ENCODE results near the gene THEMIS. TPM values are rescaled to one million over a fixed set of nuclear protein-coding genes. Genes with fewer than 3 reads are reported as not detected.

THEMIS gene
- total RNA-seq, 1 donor from 2014 or later: under 0.01 TPM

DNA sequence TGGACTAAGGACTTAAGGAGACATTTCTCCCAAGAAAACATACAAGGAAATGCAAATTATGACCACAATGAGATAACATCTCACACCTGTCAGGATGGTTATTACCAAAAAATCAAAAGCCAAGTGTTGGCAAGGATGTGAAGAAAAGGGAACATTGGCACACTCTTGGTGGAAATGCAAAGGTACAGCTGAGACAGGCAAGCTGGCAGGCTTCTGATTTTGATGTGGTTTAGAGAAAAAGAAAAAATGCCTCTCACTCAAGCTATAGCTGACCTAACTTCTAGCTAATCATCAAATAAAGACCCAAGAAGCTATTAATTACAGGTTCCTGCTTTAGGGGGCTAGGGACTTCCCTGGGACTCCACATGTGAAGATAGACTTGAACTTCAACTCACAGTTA lies 139.8 kb downstream of the THEMIS start:
- Histone ChIP-seq H3K4me3 (ENCODE audit: low read length in 3 of 3) (no peak overlapping the region), H3K9me3 (ENCODE audit: control insufficient read depth in 3 of 3, low read length in 3 of 3) (no peaks in the 10 kb centered on the region), H3K9ac (ENCODE audit: low read depth in 1 of 3, low read length in 3 of 3) (no peak overlapping the region), H3K27me3 (ENCODE audit: control insufficient read depth in 3 of 3, insufficient read depth in 3 of 3, low read length in 3 of 3) (no peaks in the 10 kb centered on the region), H3K4me1 (ENCODE audit: control insufficient read depth in 3 of 3, insufficient read depth in 3 of 3, low read length in 3 of 3) (no peaks in the 10 kb centered on the region), H3K36me3 (ENCODE audit: control insufficient read depth in 3 of 3, insufficient read depth in 3 of 3, low read length in 3 of 3) (no peaks in the 10 kb centered on the region), H3K27ac (ENCODE audit: low read depth, low read length) (no peak overlapping the region)

DNA sequence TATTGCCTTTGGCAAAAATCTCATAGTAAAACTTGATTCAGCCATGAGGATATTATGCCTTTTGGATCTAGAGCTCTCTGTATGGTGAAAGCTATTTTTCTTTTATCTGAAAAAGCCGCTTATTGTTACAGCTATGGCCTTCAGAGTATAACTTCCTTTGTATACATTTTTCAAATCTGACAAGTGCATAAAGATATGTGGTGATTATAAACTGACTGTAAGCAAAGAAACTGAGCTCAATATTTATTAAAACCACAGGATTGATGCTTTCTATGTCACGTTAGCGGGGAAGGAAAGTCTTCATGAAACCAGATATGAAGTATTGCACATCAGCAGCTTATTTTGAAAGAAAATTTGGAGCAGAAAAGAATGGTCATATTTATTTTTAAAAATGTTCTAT lies 151.8 kb downstream of the THEMIS start:
- Histone ChIP-seq H3K4me1 (ENCODE audit: control insufficient read depth in 3 of 3, insufficient read depth in 3 of 3, low read length in 3 of 3) (no peaks in the 10 kb centered on the region), H3K36me3 (ENCODE audit: control insufficient read depth in 3 of 3, insufficient read depth in 3 of 3, low read length in 3 of 3) (no peaks in the 10 kb centered on the region), H3K9ac (ENCODE audit: low read depth in 1 of 3, low read length in 3 of 3) (no peak overlapping the region), H3K27me3 (ENCODE audit: control insufficient read depth in 3 of 3, insufficient read depth in 3 of 3, low read length in 3 of 3) (no peaks in the 10 kb centered on the region), H3K27ac (ENCODE audit: low read depth, low read length) (no peak overlapping the region), H3K4me3 (ENCODE audit: low read length in 3 of 3) (no peak overlapping the region), H3K9me3 (ENCODE audit: control insufficient read depth in 3 of 3, low read length in 3 of 3) (no peaks in the 10 kb centered on the region)

DNA sequence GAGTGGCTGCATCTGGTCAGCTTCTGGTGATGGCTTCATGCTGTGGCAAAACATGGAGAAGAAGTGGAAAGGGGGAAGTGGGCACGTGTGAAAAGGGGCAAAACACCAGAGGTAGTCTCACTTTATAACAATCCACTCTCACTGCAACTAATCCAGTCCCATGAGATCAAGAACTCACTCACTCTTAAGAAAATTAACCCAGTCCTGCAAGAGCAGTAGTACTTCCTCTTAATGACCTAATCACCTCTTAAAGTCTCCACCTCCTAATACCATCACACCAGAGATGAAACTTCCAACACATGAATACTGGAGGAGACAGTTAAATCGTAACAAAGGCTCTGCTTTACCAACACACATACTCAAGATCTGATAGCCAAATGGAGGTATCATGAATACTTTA lies 152.6 kb downstream of the THEMIS start:
- Histone ChIP-seq H3K9me3 (ENCODE audit: control insufficient read depth in 3 of 3, low read length in 3 of 3) (no peaks in the 10 kb centered on the region), H3K36me3 (ENCODE audit: control insufficient read depth in 3 of 3, insufficient read depth in 3 of 3, low read length in 3 of 3) (no peaks in the 10 kb centered on the region), H3K9ac (ENCODE audit: low read depth in 1 of 3, low read length in 3 of 3) (no peak overlapping the region)

DNA sequence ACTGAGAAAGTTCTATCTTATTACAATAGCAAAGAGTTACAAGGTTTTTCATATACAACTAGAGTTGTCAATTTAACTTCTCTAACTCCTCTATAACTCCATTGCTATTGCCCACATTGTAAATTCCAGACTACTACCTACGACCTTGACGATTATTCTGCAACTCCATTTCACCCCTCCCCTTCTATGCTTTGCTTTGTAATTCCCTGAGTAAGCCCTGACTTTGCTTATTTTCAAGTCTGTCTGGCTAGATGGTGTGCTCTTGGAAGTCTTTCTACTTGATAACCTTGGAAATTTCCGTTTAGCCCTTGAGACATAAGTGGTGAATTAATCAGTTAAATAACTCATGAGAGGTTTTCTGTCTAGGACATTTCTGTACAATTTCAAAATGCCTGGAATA lies 162.4 kb downstream of the THEMIS start:
- no peak overlapping the region for H3K9ac ChIP-seq (ENCODE audit: low read depth in 1 of 3, low read length in 3 of 3)
- no peaks in the 10 kb centered on the region for H3K27me3 ChIP-seq (ENCODE audit: control insufficient read depth in 3 of 3, insufficient read depth in 3 of 3, low read length in 3 of 3)
- no peaks in the 10 kb centered on the region for H3K4me1 ChIP-seq (ENCODE audit: control insufficient read depth in 3 of 3, insufficient read depth in 3 of 3, low read length in 3 of 3)
- no peaks in the 10 kb centered on the region for H3K36me3 ChIP-seq (ENCODE audit: control insufficient read depth in 3 of 3, insufficient read depth in 3 of 3, low read length in 3 of 3)
- no peaks in the 10 kb centered on the region for H3K9me3 ChIP-seq (ENCODE audit: control insufficient read depth in 3 of 3, low read length in 3 of 3)
- no peak overlapping the region for H3K27ac ChIP-seq (ENCODE audit: low read depth, low read length)
- no peak overlapping the region for H3K4me3 ChIP-seq (ENCODE audit: low read length in 3 of 3)

More for the DNA sequence above, 152.6 kb downstream of the THEMIS start:
- Histone ChIP-seq H3K27me3 (ENCODE audit: control insufficient read depth in 3 of 3, insufficient read depth in 3 of 3, low read length in 3 of 3) (no peaks in the 10 kb centered on the region), H3K4me1 (ENCODE audit: control insufficient read depth in 3 of 3, insufficient read depth in 3 of 3, low read length in 3 of 3) (no peaks in the 10 kb centered on the region), H3K27ac (ENCODE audit: low read depth, low read length) (no peak overlapping the region), H3K4me3 (ENCODE audit: low read length in 3 of 3) (no peak overlapping the region)

DNA sequence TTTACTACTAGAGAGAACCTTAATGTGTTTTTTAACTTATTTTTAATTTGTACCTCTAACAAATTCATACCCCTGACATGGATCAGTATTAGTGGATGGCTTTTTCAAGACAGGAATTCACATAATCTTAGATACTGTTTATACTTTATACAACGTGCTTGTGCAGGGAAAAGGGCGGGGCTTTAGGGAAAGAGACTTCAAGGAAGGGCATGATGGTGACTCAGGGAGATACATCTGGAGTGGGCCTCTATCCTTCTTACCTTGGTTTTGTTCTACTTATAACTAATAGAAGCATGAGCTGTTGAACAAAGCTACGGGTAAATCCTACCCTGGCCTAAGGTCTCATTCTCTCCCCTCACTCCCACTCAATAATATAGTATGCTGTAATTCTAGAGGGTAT lies 163.1 kb downstream of the THEMIS start:
- no peaks in the 10 kb centered on the region for H3K36me3 ChIP-seq (ENCODE audit: control insufficient read depth in 3 of 3, insufficient read depth in 3 of 3, low read length in 3 of 3)
- no peaks in the 10 kb centered on the region for H3K27me3 ChIP-seq (ENCODE audit: control insufficient read depth in 3 of 3, insufficient read depth in 3 of 3, low read length in 3 of 3)
- no peak overlapping the region for H3K4me3 ChIP-seq (ENCODE audit: low read length in 3 of 3)
- H3K4me1 ChIP-seq (ENCODE audit: control insufficient read depth in 3 of 3, insufficient read depth in 3 of 3, low read length in 3 of 3): no peaks in the 10 kb centered on the region
- no peak overlapping the region for H3K9ac ChIP-seq (ENCODE audit: low read depth in 1 of 3, low read length in 3 of 3)
- H3K27ac ChIP-seq (ENCODE audit: low read depth, low read length): no peak overlapping the region
- H3K9me3 ChIP-seq (ENCODE audit: control insufficient read depth in 3 of 3, low read length in 3 of 3): no peaks in the 10 kb centered on the region

DNA sequence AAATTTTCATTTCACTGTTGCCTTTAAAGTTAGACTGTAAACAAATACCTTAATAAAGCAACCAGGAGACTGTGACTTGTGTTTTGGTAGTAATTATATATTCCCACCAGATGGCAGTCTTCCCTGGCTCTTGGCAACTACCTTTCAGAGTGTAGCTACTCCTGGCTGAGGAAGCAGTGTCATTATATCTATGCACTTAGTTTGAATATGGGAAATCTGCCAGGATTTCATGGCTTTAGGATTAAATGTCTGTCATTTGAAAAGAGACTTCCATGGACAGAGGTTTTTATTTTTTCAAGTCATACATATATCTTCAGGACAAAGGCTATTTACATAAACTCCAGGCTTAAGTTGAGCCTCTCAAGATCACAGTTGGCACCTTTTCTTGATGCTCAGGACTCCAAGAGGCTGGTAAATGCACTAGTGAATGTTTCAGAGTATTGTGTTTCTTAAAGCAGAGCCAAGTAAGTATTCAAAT lies 163.8 kb downstream of the THEMIS start:
- Histone ChIP-seq H3K9me3 (ENCODE audit: control insufficient read depth in 3 of 3, low read length in 3 of 3) (no peaks in the 10 kb centered on the region), H3K9ac (ENCODE audit: low read depth in 1 of 3, low read length in 3 of 3) (no peak overlapping the region), H3K36me3 (ENCODE audit: control insufficient read depth in 3 of 3, insufficient read depth in 3 of 3, low read length in 3 of 3) (no peaks in the 10 kb centered on the region), H3K27ac (ENCODE audit: low read depth, low read length) (no peak overlapping the region), H3K4me1 (ENCODE audit: control insufficient read depth in 3 of 3, insufficient read depth in 3 of 3, low read length in 3 of 3) (no peaks in the 10 kb centered on the region), H3K27me3 (ENCODE audit: control insufficient read depth in 3 of 3, insufficient read depth in 3 of 3, low read length in 3 of 3) (no peaks in the 10 kb centered on the region), H3K4me3 (ENCODE audit: low read length in 3 of 3) (no peak overlapping the region)

DNA sequence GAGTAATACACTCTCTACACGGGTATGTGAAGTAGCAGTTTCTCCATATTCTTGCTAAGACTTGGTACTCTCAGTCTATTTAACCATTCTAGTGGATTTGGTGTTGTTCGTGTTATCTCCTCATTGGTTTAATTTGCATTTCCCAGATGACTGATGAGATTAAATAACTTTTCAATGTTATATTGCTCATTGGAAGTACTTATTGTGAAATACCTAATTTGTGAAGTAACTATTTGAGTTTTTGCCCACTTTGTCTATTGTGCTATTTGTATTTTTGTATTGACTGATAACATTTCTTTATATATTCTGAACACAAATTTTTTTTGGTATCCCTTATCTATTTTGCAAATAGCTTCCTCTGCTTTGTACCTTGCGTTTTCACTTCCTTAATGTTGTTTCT lies 167.9 kb downstream of the THEMIS start:
- H3K9ac ChIP-seq (ENCODE audit: low read depth in 1 of 3, low read length in 3 of 3): no peak overlapping the region
- H3K4me3 ChIP-seq (ENCODE audit: low read length in 3 of 3): no peak overlapping the region
- no peaks in the 10 kb centered on the region for H3K4me1 ChIP-seq (ENCODE audit: control insufficient read depth in 3 of 3, insufficient read depth in 3 of 3, low read length in 3 of 3)
- no peaks in the 10 kb centered on the region for H3K27me3 ChIP-seq (ENCODE audit: control insufficient read depth in 3 of 3, insufficient read depth in 3 of 3, low read length in 3 of 3)
- no peaks in the 10 kb centered on the region for H3K36me3 ChIP-seq (ENCODE audit: control insufficient read depth in 3 of 3, insufficient read depth in 3 of 3, low read length in 3 of 3)
- no peaks in the 10 kb centered on the region for H3K9me3 ChIP-seq (ENCODE audit: control insufficient read depth in 3 of 3, low read length in 3 of 3)
- no peak overlapping the region for H3K27ac ChIP-seq (ENCODE audit: low read depth, low read length)

DNA sequence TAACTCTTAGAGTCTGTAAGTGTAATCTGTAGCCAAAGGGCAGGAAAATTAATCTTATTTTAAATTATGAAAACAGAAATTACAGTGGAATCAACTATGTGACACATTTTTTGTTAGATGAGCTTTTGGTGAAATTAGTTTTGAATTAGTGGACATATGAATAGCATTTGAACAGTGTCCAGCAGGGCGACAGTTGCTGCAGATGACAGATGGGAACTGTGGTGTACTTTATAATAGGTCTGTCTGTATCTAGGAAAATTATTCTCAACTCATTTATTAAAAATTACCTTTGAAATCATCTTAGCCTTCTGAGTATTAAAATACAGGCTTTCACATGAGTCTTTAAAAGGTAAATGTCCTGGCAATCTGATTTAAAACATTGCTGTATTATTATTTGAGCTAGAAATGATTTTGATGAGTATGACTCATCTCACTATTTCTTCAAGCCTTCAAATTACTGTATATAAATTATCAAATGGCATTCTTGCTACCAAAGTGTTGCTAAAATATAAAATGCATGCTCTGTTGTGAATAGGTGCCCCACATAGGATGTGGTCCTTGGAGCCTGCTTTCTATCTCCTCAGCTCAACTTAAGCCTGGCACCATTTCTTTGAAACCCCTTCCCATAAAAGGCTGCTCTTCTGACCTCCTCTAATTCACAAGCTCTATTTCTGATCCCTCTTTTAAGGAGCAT lies 173.5 kb downstream of the THEMIS start:
- H3K9me3 ChIP-seq (ENCODE audit: control insufficient read depth in 3 of 3, low read length in 3 of 3): no peaks in the 10 kb centered on the region
- H3K27ac ChIP-seq (ENCODE audit: low read depth, low read length): no peak overlapping the region
- no peak overlapping the region for H3K4me3 ChIP-seq (ENCODE audit: low read length in 3 of 3)

DNA sequence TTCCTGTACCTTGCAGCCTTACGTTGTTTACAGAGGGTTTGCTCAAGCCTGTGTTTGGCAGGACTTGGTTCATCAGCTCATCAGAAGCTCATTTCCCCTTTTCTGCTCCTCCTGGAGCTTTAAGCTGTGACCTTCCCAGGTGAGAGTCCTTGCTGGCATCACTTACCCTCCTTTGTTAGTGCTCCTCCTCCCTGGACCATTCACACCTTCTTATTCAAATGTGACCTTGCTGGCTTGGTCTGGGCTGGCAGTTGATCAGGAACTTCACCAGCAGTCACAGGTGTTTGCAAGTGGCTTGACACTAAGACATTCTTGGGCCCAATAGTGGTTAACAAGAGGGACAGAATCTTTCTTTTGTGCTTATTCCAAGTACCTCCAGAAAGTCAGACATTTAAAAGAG lies 175.0 kb downstream of the THEMIS start:
- no peak overlapping the region for H3K27ac ChIP-seq (ENCODE audit: low read depth, low read length)
- no peaks in the 10 kb centered on the region for H3K27me3 ChIP-seq (ENCODE audit: control insufficient read depth in 3 of 3, insufficient read depth in 3 of 3, low read length in 3 of 3)
- no peak overlapping the region for H3K9ac ChIP-seq (ENCODE audit: low read depth in 1 of 3, low read length in 3 of 3)
- H3K36me3 ChIP-seq (ENCODE audit: control insufficient read depth in 3 of 3, insufficient read depth in 3 of 3, low read length in 3 of 3): no peaks in the 10 kb centered on the region
- H3K4me1 ChIP-seq (ENCODE audit: control insufficient read depth in 3 of 3, insufficient read depth in 3 of 3, low read length in 3 of 3): no peaks in the 10 kb centered on the region
- H3K4me3 ChIP-seq (ENCODE audit: low read length in 3 of 3): no peak overlapping the region
- no peaks in the 10 kb centered on the region for H3K9me3 ChIP-seq (ENCODE audit: control insufficient read depth in 3 of 3, low read length in 3 of 3)

More for the DNA sequence above, 173.5 kb downstream of the THEMIS start:
- no peaks in the 10 kb centered on the region for H3K27me3 ChIP-seq (ENCODE audit: control insufficient read depth in 3 of 3, insufficient read depth in 3 of 3, low read length in 3 of 3)
- no peaks in the 10 kb centered on the region for H3K4me1 ChIP-seq (ENCODE audit: control insufficient read depth in 3 of 3, insufficient read depth in 3 of 3, low read length in 3 of 3)
- no peak overlapping the region for H3K9ac ChIP-seq (ENCODE audit: low read depth in 1 of 3, low read length in 3 of 3)
- no peaks in the 10 kb centered on the region for H3K36me3 ChIP-seq (ENCODE audit: control insufficient read depth in 3 of 3, insufficient read depth in 3 of 3, low read length in 3 of 3)

DNA sequence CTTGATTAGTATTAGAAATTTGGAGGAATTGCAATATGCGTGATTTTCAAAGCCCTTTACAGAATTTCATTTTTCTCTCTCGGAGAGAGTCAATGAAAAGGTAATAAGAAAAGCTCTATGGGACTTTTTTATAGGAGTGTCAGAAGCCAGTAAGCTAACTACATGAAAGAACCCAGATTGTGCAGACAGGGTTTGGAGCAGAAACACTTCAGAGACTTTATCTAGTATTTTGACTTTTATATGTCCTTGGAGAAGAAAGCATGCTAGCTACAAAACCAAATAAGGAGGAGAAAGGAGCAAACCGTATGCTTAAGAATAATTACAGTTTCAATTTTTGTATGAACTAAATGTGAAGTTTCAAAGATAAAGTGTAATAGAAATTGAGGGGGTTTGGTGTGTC lies 182.2 kb downstream of the THEMIS start:
- Histone ChIP-seq H3K27ac (ENCODE audit: low read depth, low read length) (no peak overlapping the region), H3K27me3 (ENCODE audit: control insufficient read depth in 3 of 3, insufficient read depth in 3 of 3, low read length in 3 of 3) (no peaks in the 10 kb centered on the region), H3K4me1 (ENCODE audit: control insufficient read depth in 3 of 3, insufficient read depth in 3 of 3, low read length in 3 of 3) (no peaks in the 10 kb centered on the region), H3K9ac (ENCODE audit: low read depth in 1 of 3, low read length in 3 of 3) (no peak overlapping the region), H3K9me3 (ENCODE audit: control insufficient read depth in 3 of 3, low read length in 3 of 3) (no peaks in the 10 kb centered on the region), H3K36me3 (ENCODE audit: control insufficient read depth in 3 of 3, insufficient read depth in 3 of 3, low read length in 3 of 3) (no peaks in the 10 kb centered on the region), H3K4me3 (ENCODE audit: low read length in 3 of 3) (no peak overlapping the region)
